Hepatocyte (in vitro differentiated cells): ENCODE results near the gene PTPRE.

Experiments
- EZH2 ChIP-seq: fragments of 200-600 bp; sonication (generic); IDR thresholded peaks from 2 replicates; pipeline ENCODE4 v1.6.1; 2016; ENCODE audit warnings: antibody characterized with exemption, mild to moderate bottlenecking, borderline replicate concordance
- EZH2phosphoT487 ChIP-seq: fragments of 200-600 bp; sonication (generic); IDR thresholded peaks from one replicate; pipeline ENCODE4 v1.6.1; 2018; ENCODE audit warnings: antibody characterized with exemption, mild to moderate bottlenecking, low read depth, moderate library complexity; ENCODE audit not compliant: unreplicated experiment, severe bottlenecking
- TF ChIP-seq, protein P1 (sequence below): fragments of 200-600 bp; sonication (generic); IDR thresholded peaks from 2 replicates; pipeline ENCODE4 v1.5.1; 2016; ENCODE audit warnings: antibody characterized with exemption, mild to moderate bottlenecking; ENCODE audit not compliant: poor library complexity

DNA sequence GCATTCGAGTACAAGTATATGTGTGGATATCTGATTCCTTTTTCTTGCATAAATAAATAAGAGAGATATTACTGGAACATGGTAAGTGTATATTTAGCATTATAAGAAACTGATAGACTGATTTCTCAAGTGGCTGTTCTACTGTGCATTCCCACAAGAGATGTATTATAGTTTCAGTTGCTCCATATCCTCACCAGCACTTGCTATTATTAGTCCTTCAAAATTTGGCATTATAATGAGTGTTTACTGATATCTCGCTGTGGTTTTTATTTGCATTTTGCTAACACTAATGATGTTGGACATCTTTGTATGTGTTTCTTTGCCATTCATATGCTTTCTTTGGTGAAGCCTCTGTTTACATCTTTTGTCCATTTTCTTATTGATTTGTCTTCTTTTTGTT, 9.7 kb upstream of the PTPRE start:
- TF ChIP-seq, protein P1, sequence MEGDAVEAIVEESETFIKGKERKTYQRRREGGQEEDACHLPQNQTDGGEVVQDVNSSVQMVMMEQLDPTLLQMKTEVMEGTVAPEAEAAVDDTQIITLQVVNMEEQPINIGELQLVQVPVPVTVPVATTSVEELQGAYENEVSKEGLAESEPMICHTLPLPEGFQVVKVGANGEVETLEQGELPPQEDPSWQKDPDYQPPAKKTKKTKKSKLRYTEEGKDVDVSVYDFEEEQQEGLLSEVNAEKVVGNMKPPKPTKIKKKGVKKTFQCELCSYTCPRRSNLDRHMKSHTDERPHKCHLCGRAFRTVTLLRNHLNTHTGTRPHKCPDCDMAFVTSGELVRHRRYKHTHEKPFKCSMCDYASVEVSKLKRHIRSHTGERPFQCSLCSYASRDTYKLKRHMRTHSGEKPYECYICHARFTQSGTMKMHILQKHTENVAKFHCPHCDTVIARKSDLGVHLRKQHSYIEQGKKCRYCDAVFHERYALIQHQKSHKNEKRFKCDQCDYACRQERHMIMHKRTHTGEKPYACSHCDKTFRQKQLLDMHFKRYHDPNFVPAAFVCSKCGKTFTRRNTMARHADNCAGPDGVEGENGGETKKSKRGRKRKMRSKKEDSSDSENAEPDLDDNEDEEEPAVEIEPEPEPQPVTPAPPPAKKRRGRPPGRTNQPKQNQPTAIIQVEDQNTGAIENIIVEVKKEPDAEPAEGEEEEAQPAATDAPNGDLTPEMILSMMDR, result no peak
- TF ChIP-seq EZH2phosphoT487 (no peak), EZH2 (no peak)
